ENCODE measurements around the gene IGLL1.

GRCh38 chr22:23566705-23567475, 13.2 kb downstream of the IGLL1 start:
- TF ChIP-seq CTCF (IDR thresholded peaks at IDR 0.05; ENCODE audit: low read depth, low read length, poor library complexity, severe bottlenecking), result no peak
- no peak for TF ChIP-seq EZH2phosphoT487 (IDR thresholded peaks at IDR 0.05; ENCODE audit: borderline replicate concordance, low read length)

Measured in DOHH2 (cell line).